ENCODE results near the gene OR2J2.
"Not testable (repeated sequence)": the region's sequence is repeated elsewhere in the genome, so short reads cannot be mapped to it uniquely, and the experiment has no call there.

DNA sequence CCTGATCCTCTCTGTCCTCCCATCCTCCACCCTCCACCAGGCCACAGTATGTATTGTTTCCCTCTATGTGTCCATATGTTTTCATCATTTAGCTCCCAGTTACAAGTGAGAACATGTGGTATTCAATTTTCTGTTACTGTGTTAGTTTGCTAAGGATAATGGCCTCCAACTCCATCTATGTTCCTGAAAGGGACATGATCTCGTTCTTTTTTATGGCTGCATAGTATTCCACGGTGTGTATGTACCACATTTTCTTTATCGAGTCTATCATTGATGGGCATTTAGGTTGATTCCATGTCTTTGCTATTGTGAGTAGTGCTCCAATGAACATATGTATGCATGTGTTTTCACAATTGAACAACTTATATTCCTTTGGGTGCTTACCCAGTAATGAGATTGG is 21.3 kb upstream of the OR2J2 start:
- not testable (repeated sequence) for TF ChIP-seq CTCF (conservative IDR thresholded peaks at IDR 0.05; ENCODE audit: low read depth, low read length); EZH2 (IDR thresholded peaks at IDR 0.05; ENCODE audit: borderline replicate concordance, low read depth, low read length, poor library complexity, severe bottlenecking)

Data from A673 (cell line).